ENCODE results near the gene HHIP.
A peak's percentile ranks its signal among the peaks of the same experiment; 100 is the strongest.

Gene HHIP

GRCh38 chr4:144709793-144710525 lies 64.0 kb downstream of the HHIP start:
- DNase-seq, result peak in 1 of 2 experiments; percentile 66

GRCh38 chr4:144710526-144710912 lies 64.6 kb downstream of the HHIP start:
- DNase-seq, result no peak

DNA sequence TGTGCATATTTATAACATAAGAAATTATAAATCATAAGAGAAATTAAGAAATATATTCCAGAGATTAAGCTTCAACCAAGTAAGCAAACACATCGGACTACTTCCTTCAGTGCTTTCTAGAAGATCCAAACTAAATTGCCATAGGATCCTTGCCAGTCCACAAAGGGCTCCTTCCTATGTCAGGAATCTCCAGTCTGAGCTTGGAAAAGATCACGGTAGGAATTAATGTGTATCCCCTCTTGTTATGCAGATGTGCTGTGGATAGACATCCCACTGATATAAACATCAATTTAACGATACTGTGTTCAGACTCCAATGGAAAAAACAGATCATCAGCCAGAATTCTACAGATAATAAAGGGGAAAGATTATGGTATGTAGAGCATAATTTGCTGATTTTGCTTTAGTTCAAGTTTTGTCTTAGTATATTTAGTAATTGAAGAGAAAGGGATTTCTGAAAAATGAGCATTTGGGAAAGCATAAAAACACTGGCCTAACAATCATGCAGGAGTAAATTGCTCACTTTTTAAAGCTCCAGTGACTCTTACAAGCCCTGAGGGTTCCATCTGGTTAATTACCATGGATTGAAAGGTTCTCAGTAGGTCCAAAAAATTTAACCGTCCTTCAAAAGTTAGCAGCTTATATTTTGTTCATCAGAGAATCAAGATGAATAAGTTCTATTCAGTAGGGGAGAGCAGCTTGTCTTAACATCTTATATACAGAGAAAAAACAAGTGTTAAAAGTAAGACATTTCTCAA lies 65.9 kb downstream of the HHIP start:
- no peak for DNase-seq

GRCh38 chr4:144712775-144713174 lies 66.8 kb downstream of the HHIP start:
- DNase-seq, result no peak

DNA sequence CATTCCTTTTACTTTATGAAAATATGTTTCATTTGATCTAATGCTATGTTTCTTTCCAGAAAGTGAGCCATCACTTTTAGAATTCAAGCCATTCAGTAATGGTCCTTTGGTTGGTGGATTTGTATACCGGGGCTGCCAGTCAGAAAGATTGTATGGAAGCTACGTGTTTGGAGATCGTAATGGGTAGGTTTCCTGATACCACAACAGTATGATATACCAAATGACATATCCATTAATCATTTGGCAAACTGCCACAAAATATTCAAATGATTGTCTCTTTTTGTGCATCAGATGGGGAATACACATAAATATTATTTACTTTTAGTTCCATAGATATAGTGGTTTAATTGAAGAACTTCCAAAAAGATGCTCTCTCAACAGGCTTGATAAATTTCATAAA lies 68.2 kb downstream of the HHIP start:
- no peak for DNase-seq

DNA sequence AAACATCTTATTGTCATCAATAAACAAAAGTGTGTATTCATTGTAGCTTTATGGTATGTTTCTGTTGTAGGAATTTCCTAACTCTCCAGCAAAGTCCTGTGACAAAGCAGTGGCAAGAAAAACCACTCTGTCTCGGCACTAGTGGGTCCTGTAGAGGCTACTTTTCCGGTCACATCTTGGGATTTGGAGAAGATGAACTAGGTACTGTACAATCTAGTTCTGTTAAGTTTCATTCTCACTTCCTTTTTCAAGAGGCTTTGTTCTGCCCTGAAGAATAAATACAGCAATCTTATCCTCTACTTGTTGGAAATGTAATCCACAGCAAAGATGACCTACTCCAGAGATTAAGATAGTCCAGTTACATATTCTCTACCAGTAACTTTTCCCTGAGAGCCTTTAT lies 69.3 kb downstream of the HHIP start:
- no peak for DNase-seq

DNA sequence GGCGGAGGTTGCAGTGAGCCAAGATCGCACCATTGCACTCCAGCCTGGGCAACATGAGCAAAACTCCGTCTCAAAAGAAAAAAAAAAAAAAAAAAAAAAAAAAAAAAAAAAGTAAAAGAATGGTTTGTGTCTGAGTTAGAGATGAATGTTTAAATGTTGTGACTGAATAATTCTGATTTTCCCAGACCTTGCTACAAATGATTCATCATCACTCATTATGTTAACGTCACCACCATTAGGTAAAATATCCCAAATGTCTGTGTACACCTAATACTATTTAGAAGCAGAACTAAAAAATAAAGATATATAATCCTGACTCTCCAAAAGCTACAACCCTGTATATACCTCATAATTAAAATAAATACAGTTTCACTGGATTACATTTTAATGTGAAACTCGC lies 70.8 kb downstream of the HHIP start:
- no peak for DNase-seq

GRCh38 chr4:144718958-144719512 lies 73.1 kb downstream of the HHIP start:
- DNase-seq, result no peak

- DNase-seq, result no peak
Observed at GRCh38 chr4:144720491-144720890, 74.5 kb downstream of the HHIP start.

GRCh38 chr4:144721994-144722393 lies 76.0 kb downstream of the HHIP start:
- no peak for DNase-seq

DNA sequence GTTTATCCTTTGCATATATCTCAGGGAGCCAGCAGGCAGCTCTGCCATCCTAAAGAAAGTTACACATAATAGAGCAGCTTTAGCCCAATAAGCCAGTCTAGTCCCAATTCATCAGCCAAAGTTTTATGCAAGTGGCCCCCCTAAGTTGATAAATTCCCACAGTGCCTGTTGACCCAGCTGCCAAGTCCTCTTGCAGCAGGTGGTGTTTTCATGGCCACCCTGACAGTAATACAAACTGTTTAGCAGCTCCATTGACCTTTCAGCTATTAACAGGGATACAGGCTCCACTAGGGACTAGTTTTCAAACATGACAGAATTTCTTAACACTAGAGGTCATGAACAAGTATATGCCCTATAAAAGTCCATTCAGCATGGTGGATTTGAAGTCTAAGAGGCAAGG lies 77.5 kb downstream of the HHIP start:
- DNase-seq, result no peak

DNA sequence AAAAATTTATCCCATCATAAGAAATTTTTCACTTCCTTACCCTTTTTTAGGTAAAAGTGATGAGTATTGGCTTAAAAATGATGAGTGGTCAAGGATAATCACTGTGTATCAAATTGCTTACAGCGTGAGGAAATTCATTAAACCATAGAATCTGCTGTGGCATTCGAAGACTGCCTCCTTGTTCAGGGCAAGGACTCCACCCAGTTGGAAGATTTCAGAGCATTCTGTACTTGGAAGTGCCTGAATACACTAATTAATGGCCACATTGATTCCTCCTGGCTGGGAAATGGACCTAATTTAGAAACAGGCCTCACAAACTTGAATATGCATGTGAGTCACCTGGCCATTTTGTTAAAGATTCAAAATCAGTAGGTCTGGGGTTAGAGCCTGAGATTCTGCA lies 83.2 kb downstream of the HHIP start:
- no peak for DNase-seq

DNA sequence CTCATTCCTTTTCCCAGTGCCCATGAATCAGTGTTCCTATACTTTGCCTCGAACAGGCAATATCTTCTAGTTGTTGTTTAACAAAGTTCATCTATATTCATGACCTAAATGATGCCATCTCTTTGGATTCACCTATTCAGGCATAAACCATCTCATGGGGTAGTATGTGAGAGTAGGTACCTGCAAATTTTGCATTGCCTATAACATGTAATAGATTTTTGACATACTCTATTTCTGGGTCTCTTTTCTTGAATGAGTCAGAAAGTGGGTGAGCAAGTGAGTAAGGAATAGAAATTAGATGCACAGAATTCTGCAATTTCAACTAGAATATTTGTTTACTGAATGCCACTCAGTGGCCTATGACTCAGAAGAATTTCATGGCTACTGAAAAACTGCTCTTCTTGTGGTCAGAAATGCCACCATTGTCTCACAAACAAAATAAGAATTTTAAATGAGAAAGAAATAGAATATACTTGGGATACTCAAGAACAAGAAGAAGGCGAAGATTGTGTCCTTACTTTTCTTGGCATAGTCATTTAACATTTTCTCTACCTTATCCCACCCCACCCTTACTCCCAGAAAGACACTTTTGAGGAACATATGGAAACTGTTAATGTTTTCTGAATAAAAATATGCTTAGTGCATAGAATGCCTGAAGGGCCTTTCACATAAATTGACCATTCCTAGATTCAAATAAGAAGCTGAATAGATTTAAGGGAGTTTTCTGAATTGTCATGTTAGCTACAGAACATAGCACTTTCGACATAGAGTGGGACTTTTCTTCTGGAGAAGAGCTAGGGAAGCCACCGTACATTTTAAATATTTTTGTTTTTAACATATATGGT lies 86.8 kb downstream of the HHIP start:
- DNase-seq, result no peak

GRCh38 chr4:144733566-144733965 lies 87.6 kb downstream of the HHIP start:
- DNase-seq, result no peak

DNA sequence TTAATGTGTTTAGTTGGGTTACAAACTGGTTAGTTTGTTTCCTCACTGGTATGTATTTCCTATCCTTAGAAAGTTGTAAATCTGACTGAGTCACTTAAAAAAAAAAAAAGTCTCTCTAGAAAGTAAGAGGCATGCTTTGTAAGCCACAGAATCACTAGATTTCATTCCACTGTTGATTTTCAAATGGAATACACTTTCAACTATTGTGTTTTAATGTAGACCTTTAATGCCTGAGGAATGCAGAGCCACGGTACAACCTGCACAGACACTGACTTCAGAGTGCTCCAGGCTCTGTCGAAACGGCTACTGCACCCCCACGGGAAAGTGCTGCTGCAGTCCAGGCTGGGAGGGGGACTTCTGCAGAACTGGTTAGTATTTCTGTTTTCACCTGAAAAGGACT lies 88.6 kb downstream of the HHIP start:
- no peak for DNase-seq

DNA sequence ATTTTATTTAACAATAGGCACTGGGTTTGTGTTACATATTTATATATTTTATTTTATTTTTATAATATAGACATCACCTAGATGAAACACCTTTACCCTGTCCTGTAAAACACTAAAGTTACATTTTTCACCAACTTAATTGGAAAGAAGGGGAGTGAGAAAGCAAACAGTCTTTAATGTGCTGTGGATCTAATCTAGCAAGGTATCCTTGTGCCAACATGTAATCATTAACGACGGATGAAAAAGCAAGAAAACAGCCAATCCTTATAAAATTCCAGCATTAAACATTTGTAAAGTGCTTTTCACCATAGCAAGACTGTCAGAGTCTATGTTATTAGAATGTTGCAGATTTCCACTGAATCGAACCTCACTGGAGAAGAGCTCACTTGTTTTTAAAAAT lies 92.7 kb downstream of the HHIP start:
- DNase-seq, result no peak

- DNase-seq, result no peak
Observed at GRCh38 chr4:144739511-144740033, 93.6 kb downstream of the HHIP start.

DNA sequence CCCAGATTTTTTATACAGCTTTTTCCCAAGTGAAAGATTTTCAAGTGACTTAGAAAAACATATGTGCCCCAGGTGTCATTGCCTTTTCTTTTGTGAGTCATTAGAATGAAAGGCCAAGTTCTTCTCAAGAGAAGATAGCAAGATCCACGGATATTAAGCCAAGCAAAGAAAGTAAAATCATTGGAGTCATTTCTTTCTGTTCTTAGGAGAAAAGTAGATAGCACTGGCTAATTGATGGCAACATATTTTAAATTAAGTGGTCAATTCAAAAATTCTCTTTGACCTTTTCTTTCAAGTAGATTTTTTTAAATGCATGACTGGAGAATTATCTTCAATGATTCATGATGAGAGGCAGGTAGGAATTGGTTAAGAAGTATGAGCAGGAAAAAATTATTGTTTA lies 94.4 kb downstream of the HHIP start:
- no peak for DNase-seq

DNA sequence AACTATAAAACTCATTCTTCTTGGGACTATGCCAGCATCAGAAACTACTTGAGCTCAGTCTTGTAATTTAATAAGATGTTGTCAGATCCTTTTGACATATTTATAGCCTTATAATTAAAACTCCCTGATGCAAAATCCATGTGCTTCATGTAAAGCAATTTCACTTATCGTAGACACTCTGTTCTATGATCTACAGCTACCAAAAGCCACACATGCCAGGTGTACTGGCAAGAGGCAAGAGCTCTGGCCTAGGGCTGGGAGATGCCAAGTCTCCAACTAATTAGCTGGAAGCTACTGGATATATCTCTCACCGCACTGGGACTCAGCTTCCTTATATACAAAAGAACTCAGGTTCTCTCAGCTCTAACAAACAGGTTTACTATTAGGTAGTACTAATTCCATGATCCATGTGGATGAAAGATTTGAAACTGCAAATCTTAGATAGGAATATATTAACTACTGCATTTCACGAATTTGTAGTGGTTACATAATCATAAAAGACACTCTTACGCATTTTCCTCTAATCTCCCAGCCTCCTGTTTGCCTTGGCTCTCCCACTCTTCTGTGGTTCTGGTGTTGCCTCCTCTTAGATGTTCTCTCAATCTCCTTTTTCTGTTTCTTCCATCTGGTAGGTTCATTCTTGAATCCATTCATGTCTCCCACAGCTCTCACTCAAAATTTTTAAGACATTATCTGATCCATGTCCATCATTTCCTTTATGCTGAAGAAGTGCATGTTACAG lies 103.0 kb downstream of the HHIP start:
- no peak for DNase-seq

DNA sequence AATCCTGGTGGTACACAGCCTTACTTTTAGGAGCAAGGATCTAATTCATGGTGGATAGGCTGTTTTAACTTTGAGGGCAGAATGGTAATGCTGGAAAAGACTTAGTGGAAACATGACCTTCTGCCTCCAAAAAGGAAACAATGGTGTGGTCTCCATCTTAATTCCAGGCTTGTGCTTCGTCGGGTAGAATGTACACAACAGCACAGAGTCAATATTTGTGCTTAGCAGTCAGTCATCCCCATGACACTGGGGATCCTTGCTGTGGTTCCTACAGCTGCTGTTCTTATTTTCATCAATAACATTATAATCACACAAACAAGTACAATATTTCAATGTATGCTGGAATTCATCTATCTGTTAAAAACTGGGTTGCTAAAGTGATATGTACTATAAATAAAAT lies 104.4 kb downstream of the HHIP start:
- DNase-seq, result no peak

GRCh38 chr4:144754562-144755410 lies 108.8 kb downstream of the HHIP start:
- peak; percentile 2 to 27 for DNase-seq

Measured in SW 1271 (cell line).